Activated CD8-positive, alpha-beta memory T cell treated with anti-CD3 and anti-CD28 coated beads, Interleukin-2, amount 50 U/mL, for 4 hours (primary cell): ENCODE data around the gene RTN4IP1.
"Not testable (repeated sequence)": the region's sequence is repeated elsewhere in the genome, so short reads cannot be mapped to it uniquely, and the experiment has no call there.

Experiments used
- DNase-seq: peaks from one replicate; pipeline ENCODE4 v3.0.0-alpha.2; 2020

Gene RTN4IP1

DNA sequence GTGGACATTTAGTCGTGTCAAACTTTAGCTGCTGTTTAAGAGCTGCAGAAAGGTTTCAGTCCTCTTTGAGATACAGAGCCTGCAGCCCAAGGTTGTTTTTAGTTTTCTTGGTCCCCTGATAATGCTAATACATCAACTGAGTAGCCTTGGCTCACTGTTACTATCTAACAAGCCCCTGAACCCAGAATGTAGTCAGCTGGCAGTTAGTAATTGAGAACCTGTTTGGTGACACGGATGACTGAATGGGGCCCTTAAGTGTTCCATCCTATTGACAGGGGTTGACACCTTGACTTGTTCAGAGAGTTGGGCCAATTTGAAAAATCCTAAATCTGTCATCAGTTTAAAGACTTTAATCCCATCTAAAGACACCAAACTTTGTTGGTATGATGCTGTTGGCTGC is 2.8 kb downstream of the RTN4IP1 start:
- DNase-seq: no peak

GRCh38 chr6:106623039-106623438 is 6.3 kb downstream of the RTN4IP1 start:
- no peak for DNase-seq

DNA sequence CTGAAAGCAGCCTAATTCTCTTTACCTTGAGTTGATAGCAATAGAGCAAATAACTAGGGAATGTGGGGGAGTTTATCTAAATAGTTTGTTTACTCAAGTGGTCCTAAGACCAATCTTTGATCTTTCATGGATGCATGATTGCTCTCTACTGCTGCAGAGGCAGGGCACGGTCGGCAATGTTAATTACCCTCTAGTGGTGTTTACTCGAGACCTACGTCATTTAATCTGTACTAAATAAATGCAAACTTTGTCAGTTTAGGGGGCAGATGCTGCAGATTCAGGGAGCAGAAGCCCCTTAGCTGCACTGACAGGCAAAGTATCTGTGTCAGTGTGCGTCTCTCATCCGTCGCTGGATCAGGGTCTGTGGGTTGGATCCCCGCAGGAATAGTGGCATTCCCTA is 6.9 kb downstream of the RTN4IP1 start:
- no peak for DNase-seq

DNA sequence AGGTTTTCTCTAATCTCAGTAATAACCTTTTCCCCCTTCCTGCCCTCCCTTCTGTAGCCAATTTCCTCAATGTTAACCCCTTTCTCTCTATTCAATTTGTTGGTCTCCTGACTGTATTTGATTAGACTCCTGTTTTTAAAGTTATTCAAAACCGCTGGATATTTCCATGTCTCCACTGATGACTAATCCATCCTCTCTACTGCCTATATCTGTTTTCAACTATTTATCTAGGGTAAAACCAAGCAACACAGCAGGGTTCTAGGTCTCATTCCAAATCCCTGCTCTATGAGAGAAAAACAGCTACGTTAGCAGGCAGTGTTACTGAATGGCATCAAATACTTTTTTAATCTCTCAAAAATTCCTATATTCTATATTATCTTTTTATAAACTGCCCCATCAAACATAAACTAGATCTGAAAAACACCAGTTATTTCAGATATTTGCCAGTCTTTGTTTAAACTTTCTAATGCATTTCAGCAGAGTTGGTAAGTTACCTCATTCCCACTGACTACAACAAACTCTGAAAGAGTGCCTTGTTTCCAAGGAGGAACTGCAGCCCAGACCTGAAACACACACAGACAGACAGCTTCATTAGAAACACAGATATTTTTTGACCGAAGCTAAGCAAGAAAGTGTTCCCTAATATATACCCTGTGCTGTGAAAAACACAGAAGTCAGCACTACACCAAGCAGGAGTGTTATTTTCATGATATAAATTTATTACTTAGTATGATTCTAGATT is 8.2 kb downstream of the RTN4IP1 start:
- no peak for DNase-seq

GRCh38 chr6:106619223-106619622 is 10.1 kb downstream of the RTN4IP1 start:
- DNase-seq: no peak

- DNase-seq: no peak
These were observed 11.0 kb downstream of the RTN4IP1 start for GRCh38 chr6:106618324-106618723.

GRCh38 chr6:106617857-106618256 is 11.4 kb downstream of the RTN4IP1 start:
- no peak for DNase-seq

DNA sequence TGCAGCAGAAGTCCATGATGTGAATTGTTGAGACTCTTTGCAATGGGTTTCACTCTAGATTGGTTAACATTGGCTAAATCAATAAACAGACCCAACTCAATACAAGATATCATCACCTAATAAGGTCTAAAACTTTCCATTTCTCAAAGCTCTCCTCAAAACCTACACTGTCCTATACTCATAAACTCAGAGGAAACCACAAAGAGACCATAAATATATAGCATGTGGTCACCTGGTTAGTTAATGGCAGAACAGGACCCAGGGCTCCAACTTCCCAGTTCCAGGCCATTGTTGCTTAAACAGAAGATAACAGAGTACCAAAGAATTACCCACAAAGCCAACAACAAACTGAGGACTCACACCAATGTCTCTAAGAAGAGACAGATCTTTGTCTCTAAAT is 12.0 kb downstream of the RTN4IP1 start:
- no peak for DNase-seq

DNA sequence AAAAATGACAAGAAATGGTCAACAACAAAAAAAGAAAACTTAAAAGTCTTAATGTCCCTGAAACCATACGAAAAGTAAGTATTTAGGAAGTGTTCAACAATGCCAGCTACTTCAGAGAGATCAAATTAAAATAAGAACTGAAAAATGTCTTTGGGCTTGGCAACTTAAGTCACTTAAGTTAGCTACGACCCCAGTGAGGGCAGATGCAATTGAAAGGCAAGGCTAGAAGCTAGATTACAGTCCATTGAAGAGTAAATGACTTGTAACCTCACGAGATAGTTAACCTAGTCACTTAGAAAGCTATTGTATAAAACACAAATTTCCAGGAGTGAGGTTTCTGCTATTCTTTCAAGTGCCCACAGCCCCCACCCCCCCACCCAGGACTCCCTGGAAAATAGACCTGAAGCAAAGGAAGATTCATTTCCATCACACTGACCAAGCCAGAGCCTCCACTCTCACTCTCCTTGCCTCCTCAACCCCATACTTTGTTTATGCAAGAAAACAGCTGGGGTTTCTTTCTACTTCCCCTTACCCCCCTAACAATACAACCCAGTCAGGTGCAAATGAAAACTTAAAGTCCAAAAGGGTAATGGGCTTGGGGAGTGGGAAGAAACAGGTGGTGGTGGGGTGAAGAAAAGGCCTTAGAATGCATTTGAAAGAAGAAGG is 14.6 kb downstream of the RTN4IP1 start:
- DNase-seq: no peak

DNA sequence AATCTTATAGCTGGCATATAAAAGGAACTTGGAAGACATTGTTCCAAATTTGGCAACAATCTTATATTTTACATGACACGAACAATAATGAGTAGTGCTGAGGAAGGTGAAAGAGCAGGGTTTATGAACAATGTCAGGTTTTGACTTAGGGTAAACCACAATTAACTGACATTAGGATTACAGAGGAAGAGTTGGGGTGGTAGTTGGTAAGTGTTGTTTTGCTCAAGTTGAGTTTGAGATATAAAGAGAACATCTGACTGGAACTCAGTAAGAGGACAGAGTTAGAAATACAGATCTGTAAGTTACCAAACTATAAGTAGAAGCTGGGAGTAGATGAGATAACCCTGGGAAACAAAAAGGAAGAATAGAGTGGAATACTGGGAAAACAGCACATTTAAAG is 15.1 kb downstream of the RTN4IP1 start:
- no peak for DNase-seq

DNA sequence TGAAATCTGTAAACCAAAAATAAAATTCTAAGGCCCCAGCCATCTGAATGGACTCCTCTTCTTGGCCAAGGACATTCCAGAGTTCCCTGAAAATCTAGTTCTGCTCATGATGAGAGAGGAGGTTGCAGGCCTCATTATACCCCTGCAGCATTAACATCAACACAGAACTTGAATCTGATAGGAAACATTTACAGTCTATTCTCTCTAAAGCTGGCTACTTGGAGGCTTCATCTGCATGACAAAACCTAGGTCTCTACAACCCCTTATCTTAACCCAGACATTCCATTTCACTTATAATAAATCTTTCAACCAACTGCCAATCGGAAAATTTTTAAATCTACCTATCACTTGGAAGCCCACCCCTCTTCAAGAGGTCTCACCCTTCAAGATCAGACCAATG is 15.7 kb downstream of the RTN4IP1 start:
- DNase-seq: no peak

DNA sequence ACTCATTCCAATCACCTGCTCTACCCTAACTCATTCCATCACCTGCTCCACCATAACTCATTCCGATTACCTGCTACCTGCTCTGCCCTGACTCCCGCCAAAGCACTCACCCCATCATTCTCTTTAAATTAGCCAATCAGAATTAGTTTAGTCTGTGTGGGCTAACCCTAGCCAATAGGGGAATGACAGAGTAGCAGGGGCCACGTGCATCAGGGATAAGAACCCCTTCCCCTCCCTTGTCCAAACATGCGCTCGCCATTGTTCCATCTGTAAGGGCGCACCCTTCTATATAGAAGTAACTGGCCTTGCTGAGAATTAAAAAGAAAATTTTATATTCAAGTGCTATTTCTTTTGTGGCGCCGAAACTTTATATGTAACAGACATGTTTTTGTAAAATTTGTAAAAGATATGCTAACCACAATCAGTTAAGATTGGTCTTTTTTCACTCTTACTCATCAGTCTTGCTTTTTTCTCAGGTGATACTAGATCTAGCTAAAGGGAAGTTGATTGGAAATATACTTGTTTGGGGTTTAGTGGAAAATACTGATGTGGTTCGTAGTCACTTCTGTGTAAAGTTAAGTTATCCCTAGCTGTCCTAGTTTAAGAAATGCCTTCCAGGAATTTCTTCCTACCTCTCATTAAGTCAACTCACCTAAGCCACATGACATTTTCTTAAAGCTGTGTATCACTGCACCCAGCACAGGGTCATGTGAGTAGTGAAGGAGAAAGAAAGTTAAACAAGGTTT is 16.5 kb downstream of the RTN4IP1 start:
- DNase-seq: no peak

- DNase-seq: no peak
These were observed 18.3 kb downstream of the RTN4IP1 start for GRCh38 chr6:106611030-106611429.

- no peak for DNase-seq
These were observed 19.6 kb downstream of the RTN4IP1 start for GRCh38 chr6:106609699-106610098.

GRCh38 chr6:106608080-106608668 is 21.1 kb downstream of the RTN4IP1 start:
- DNase-seq: no peak

GRCh38 chr6:106600329-106600728 is 29.0 kb downstream of the RTN4IP1 start:
- DNase-seq: no peak

DNA sequence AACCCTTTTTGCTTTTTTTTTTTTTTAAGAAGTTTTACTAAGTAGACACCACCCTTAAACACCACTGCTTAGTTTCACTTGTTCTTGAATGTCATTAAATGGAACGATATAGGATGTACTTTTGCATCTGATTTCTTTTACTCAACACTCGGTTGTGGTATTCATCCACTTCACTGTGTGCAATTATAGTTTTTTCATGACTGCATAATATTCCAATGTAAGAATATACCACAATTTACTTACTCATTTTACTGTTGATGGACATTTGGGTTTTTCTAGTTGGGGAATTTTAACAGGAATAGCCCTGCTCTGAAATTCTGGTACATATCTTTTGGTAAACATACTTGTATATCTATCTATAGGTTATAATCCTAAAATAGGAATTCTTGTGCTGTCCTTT is 29.9 kb downstream of the RTN4IP1 start:
- DNase-seq: no peak

DNA sequence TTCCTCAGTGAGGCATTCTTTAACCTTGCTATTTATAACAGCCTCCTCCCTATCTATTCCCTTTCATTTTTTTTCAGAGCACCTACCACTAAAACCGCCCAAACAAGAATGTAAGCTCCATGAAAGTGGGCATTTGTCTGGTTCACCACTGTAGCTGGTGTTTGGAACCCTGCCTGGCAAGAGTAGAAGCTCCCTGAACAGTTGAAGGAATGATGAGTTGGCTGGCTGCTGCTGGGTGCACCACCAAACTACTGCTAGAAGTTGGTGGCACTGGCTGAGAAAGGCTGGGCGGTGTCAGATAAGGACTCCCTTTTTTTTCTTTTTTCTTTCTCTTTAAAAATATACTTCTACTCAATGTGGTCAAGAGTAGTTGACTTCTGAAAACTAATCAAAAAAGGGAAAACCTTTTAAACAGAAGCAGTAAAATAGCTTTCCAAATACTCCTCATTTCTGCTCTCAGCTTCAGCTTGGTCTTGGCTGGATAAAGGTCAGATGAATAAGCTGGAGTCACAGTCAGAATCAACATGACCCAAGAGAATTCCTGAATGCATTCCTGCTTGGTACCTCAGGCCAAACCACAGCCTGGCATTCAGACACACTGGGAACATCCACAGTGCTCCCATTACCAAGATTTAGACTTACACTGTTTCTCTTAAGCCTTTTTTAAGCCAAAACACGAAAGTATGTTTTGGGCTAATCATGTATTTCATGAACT is 38.0 kb downstream of the RTN4IP1 start:
- no peak for DNase-seq

GRCh38 chr6:106588937-106589336 is 40.4 kb downstream of the RTN4IP1 start:
- not testable (repeated sequence) for DNase-seq

GRCh38 chr6:106586815-106587415 is 42.4 kb downstream of the RTN4IP1 start:
- DNase-seq: no peak

- DNase-seq: no peak
These were observed 47.8 kb downstream of the RTN4IP1 start for GRCh38 chr6:106581468-106581867.

- no peak for DNase-seq
These were observed 50.0 kb downstream of the RTN4IP1 start for GRCh38 chr6:106579281-106579680.
